ENCODE results near the gene RASAL2.
"Not testable (repeated sequence)": the region's sequence is repeated elsewhere in the genome, so short reads cannot be mapped to it uniquely, and the experiment has no call there.

Gene RASAL2

DNA sequence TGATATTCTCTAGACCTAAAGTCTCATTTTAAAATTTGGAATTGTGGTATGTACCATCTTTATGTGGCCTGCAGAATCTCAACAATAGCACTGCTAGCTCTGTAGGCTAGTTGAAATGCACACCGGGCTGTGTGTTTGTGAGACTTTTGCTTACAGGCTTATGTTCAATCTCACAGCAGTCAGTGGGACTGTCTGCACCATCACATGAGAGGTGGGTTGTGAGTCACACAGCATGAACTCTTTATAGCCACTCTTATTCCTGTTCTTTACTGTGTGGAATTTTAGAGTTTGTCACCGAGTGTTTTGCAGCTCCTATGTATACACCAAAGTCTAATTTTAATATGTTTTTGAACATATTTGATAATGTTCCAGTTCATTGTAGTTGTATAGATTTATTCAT is 74.6 kb downstream of the RASAL2 start:
- DNase-seq = peak; percentile 74

DNA sequence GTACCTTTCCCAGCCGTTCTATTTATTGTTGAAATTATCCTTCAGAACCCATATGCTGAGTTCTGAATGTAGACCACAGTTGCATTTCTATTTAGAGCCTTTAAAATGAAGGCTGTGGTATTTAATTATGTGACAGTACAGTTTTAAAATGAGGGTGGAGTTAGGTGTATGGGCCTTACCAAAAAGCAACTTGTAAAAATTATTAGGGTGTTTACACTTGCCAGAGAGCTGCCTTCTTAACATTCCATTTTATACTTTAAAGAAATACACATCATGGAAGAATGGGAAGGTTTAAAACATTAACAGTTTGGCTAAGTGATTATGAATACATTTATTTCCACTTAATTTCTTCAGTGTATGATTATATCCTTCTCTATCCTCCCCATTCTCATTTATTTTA is 75.7 kb downstream of the RASAL2 start:
- DNase-seq = no peak

DNA sequence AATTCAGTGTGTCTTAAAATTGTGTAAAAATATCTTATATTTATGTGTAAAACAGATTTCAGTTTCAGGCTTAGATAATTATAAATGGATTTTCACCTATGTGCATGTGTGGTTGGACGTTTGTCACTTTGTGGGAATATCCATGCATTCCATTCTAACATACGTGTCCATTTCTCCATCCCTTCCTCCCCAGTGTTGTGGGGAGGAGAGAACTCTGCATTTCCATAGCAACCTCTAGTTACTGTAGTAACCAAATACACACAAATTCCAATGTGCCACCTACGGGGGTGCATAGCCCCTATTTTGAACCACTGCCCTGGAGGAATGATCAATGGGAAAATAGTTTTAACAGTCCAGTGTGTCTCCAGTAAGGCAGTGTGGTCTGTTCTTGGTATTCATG is 79.0 kb downstream of the RASAL2 start:
- DNase-seq = no peak

DNA sequence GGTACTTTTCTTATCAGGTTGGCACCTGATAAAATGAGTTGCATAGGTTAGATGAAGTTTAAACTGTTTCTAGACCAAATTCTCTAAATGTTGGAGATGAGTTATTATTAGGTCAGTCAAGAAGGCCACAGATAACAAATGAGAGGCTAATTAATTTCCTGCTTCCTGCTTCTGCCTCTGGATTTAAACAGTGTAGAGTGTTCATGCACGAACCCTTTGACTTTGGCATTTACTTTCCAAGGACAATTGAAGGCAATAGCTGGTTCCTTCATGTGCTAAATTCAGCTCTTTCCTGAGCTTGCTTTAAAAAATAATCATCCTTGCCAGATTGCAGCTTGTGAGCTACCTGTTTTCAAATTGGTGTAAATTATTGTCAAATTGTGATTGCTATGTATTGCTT is 80.6 kb downstream of the RASAL2 start:
- DNase-seq = no peak

DNA sequence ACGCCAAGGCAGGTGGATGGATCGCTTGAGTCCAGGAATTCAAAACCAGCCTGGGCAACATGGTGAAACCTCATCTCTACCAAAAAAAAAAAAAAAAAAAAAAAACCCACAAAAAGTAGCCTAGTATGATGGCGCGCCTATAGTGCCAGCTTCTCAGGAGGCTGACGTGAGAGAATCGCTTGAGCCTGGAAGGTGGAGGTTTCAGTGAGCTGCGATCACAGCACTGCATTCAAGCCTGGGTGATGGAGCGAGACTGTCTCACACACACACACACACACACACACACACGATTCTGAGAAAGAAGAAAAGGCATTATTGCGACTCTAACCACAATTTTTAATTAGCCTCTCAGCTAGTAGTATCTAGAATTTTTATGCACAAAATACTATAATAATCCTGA is 86.5 kb downstream of the RASAL2 start:
- no peak for DNase-seq

DNA sequence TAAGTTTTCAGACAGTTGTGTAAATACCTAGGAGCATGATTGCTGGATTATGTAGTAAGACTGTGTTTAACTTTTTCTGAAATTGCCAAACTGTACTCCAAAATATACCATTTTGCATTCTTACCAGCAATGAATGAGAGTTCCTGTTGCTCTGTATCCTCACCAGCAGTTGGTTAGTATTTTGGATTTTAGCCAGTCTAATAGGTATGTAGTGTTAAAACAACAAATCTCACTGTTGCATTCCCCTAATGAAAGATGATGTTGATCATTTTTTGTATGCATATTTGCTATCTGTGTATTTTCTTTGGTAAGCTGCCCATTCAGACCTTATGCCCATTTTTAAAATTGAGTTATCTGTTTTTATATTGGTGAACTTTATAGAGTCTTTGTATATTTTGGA is 89.9 kb downstream of the RASAL2 start:
- DNase-seq = no peak

DNA sequence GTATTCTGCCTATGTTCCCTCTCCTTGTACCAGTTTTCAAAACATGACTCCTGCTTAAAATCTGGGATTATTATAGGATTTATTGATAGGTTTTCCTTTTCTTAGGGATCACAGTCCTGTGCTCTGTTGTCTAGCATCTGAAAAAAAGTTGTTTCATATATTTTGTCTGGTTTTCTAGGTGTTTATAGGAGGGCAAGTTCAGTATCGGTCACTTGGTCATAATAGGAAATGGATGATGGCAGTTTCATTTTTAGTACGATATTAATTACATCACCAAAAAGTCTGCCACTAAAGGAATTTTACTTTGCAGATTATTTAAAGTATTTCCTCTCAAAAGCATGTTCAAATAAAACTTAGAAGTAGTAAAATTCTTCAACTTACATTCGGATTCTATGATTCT is 94.4 kb downstream of the RASAL2 start:
- DNase-seq = no peak

DNA sequence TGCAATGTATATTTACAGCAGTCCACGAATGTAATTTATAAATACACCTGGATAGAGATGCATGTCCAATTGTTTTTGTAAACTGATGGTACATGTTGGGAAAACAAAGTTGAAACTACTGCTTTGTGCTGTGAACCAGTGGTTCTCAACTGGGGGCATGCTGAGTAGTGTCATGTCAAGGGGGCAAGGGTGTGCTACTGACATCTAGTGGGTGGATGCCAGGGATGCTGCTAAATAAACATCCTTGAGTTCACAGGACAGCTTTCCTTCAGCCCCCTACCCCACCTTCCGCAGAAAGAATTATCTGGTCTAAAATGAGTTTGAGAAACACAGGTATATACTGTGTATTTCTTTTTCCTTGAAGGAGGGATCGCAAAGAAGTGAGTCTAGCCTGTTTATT is 95.9 kb downstream of the RASAL2 start:
- peak; percentile 75 for DNase-seq

DNA sequence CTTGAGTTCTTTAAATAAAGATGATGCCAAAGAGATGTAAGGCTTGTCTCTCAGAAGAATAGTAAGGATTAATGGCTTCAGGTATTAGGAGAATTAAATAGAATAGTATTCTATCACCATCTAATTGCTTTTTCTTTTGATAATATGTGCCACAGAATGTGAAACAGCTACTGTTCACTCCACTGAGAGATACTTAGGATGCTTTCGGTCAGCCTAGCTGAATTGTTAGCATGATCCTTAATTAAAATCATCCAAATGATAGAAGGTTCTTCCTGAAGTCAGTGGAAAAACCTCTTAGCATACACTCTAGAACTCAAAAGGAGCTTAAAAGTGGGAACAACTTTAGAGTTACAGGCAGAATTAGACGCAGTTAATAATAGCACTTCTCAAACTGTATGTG is 97.0 kb downstream of the RASAL2 start:
- no peak for DNase-seq

DNA sequence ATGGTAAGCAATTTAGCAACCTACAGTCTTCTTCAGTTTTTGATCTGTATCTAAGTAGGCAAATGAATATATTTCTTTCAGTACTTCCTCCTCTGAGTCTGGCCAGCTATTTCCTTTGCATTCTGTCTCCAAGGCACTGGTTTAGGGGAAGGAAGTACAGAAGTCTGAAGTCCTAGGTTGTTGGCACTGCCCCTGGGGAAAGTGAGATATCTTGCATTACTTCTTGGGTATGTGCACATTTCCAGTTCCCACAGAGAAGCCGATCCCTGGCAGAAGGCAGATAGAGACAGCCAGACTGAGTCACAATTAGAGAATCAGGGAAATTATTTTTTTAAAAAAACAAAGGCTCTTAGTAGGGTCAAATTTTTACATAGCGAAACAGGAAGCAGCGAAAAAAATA is 98.8 kb downstream of the RASAL2 start:
- DNase-seq = no peak

DNA sequence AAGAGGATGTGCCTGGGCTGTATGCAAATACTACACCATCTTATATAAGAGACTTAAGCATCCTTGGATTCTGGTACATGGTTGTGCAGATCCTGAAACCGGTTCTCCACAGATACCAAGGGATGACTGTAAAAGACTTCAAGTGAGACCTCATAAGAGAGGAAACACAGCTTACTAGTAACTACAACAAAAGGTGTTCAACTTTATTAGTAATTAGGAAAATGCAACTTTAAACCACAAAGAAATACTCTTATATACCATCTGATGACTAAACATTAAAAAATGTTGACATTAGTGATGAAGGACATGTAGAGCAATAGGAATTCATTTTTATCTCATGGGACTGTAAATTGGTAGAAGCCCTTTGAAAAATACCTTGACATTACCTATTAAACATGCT is 102.7 kb downstream of the RASAL2 start:
- no peak for DNase-seq

DNA sequence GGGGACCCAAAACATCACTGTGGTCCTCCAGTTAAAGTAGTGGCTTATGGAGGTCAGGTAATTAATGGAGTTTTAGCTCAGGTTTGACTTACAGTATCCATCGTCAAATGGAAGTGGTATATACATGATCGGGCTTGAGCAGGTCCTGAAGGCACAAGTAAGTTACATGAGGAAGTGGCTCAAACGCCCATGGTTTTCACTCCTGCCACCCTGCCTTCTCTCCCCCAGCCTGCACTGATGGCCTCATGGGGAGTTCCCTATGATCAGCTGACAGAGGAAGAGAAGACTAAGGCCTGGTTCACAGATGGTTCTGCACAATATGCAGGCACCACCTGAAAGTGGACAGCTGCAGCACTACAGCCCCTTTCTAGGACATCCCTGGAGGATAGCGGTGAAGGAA is 108.2 kb downstream of the RASAL2 start:
- DNase-seq = not testable (repeated sequence)

DNA sequence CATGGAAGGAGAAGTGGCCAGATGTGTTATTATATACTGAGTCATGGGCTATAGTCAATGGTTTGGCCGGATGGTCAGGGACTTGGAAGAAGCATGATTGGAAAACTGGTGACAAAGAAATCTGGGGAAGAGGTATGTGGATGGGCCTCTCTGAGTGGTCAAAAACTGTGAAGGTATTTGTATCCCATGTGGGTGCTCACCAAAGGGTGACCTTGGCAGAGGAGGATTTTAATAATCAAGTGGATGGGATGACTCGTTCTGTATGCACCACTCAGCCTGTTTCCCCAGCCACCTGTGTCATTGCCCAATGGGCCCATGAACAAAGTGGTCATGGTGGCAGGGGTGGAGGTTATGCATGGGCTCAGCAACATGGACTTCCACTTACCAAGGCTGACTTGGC is 108.6 kb downstream of the RASAL2 start:
- DNase-seq = not testable (repeated sequence)

DNA sequence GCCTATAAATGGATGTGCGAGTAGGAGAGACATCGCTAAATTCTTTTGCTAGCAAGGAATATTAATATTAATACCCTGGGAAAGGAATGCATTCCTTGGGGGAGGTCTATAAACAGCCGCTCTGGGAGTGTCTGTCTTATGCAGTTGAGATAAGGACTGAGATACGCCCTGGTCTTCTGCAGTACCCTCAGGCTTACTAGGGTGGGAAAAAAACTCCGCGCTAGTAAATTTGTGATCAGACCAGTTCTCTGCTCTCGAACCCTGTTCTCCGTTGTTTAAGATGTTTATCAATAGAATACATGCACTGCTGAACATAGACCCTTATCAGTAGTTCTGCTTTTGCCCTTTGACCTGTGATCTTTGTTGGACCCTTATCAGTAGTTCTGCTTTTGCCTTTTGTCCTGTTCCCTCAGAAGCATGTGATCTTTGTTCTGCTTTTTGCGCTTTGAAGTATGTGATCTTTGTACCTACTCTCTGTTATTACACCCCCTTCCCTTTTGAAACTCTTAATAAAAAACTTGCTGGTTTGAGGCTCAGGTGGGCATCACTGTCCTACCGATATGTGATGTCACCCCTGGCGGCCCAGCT is 114.5 kb downstream of the RASAL2 start:
- not testable (repeated sequence) for DNase-seq

DNA sequence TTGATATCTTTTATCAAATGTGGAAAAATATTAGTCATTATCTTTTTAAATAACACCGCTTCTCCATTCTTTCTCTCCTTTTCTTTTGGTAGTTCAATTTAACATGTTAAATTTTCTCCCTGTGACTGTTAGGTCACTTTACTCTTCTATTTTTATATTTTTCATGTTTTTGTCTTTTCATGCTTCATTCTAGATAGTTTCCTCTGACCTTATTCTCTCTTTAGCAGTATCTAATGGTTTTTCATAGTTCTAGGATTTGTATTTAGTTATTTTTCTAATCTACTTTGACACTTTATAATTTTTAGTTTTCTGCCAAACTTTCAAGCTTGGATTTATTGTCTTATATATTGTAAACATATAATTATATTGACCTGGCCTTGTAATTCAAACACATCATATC is 116.0 kb downstream of the RASAL2 start:
- DNase-seq = no peak

DNA sequence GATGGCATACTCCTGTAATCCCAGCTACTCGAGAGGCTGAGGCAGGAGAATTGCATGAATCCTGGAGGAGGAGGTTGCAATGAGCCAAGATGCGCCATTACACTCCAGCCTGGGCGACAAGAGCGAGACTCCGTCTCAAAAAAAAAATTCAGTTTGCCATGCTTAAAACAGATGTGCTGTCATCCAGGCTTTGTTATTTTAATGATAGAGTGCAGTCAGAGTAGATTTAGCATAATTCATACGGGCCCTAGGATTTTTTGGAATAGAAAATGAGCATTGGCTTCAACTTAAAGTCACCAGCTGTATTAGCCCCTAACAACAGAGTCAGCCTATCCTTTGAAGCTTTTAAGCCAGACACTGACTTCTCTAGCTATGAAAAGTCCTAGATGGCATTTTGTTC is 124.6 kb downstream of the RASAL2 start:
- DNase-seq = no peak

DNA sequence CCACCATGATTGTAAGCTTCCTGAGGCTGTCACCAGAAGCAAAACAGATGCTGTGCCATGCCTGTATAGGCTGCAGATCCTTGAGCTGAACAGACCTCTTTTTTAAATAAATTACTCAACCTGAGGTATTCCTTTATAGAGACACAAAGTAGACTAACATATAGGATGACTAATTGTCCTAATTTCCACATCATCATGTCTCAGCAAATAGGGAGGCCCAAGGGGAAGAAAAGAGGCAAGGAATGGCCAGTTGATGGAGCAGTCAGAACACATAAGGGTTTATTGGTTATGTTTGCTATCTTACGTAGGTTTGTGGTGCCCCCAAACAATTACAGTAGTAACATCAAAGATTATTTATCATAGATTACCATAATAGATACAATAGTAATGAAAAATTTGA is 126.2 kb downstream of the RASAL2 start:
- no peak for DNase-seq

DNA sequence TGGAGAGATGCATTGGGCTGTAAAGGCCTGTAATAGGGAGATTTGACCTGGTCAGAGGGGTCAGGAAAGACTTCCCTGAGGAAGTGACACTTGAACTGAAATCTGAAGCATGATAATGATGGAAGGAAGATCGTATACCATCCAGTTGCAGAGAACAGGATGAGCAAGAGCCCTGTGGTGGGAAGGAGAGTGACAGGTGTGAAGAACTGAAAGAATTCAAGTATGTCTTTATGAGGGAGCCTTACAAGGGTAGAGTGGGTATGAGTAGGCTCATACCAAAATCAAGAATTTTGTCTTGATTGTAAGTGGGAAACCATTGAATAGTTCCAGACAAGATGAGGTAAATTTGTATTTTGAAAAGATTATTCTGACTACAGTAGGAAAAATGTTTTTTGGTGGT is 129.4 kb downstream of the RASAL2 start:
- no peak for DNase-seq

DNA sequence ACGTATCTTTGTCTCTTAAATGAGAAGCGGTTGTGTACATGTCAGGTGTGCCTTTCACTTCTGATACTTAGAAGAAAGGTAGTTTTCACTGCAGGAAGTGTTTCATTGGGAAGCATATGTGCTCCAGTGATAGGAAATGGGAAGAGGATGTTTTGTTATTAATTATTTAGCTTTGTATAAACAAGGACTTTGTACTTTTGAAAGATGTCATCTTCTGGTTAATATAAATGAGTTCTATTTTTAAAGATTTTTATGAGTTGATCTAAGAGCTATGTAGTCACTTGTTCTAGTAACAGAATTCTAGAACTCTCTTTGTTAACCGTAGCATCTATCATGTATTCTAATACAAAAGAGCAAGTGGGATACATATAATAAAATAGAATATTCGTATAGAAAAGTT is 130.5 kb downstream of the RASAL2 start:
- DNase-seq = no peak

DNA sequence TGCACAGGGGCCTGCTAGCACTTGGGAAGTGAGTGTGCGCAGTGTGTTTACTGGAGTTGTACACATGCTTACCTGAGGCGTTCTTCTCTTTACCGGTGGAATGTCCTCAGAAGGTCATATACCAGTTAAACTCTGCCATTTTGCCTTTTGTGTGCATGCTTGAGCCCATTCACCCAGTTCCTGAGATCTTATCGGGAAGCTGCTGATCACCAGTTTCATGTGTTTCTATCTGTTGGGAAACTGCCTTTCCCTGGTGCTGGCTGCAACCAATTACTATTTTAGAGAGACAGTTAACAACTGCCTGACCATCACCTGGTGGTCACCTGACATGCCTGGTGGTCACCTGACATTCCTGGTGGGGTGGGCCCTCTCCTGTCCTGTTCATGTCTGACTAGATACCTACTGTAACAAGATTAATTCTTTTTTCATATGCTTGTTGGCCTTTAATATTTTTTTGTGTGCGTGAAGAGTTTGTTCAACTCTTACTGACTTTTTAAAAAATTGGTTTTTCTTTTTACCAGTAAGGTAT is 137.0 kb downstream of the RASAL2 start:
- peak; percentile 60 for DNase-seq

DNA sequence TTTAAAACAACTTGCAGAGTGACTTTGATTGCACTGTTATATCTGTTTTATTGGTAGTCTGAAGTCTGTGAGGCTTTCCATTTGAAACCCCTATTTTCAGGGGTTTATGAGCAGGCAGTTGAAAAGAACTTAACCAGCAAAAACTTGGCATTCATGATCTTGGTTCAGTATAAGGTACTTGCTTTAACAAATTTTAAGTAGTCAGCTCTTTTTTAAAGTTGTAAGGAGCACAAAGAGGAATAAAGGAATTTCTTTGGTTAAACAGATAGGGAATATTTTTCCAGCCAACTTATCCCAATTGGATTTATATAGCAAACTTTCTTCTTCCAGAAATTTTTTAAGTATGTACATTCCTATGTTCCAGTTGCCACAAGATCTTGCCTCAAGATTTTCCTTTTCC is 138.2 kb downstream of the RASAL2 start:
- DNase-seq = no peak

DNA sequence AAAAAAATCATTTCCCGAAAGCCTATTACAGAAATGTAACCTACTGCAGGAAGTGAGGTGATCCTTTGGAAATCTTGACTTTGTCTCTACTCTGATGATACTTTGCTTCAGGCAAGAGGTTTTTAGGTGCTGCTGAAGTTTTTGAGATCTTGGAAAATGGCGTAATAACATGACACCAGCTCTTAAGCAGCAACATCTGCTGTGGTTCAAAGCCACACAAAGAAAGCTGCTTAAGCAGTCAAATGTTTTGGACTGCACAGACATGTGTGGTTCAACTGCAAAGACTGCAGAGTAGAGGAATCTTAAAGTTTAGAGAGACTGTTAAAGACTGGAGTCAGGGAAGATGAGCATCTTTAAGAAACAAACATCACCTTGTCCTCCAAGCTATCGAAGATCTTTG is 139.0 kb downstream of the RASAL2 start:
- DNase-seq = no peak

DNA sequence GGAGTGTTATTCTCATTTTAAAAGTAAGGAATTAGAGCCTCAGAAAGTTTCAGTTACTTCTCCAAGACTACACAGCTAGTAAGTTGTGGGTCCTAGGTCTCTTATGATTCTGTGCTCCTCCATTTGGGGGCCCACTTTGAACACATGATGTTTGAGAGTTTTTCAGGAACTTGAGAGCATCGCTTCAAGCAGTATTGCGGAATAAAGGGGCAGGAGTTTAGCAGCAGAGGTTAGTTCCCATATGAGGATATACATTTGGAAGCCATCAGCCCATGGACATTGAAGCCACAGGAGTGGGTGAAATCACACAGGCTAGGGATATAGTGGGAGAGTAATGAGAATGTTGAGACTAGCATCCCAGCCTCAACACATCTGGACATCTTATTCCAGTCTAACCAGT is 143.2 kb downstream of the RASAL2 start:
- DNase-seq = no peak

DNA sequence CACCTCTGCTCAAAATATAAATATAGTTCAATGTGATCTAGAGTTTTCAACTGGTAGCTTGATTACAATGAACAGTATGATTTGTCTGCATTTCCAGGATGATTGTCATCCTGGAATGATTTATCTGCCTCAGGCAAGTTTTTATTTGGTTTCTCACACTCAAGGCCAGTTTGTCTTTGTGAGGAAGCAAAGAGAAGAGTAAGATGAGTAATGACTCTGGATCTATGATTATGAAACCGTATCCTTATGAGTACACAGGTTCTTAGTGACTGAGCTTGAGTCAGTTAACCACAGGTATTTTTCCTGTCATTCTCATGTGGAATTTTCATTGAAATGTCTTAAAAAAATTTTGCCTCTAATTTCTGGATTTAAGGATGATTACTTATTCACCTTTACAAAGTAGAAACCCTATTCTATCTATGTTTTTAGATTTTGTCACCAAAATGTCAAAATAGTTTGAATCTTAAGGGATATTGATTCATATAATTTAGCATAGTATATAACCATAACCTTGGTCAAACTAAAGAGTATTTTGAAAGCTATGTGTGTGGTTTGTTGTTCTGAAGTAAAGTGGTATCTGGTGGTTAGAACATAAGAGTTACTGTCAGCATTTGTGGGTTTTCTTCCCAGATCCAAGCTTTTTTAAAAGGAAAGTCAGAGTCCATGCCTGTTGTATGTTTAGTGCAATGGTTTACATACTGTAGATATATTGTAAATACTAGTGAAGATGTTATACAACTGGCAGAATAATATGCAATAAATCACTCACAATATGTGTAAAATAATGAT is 145.0 kb downstream of the RASAL2 start:
- no peak for DNase-seq

DNA sequence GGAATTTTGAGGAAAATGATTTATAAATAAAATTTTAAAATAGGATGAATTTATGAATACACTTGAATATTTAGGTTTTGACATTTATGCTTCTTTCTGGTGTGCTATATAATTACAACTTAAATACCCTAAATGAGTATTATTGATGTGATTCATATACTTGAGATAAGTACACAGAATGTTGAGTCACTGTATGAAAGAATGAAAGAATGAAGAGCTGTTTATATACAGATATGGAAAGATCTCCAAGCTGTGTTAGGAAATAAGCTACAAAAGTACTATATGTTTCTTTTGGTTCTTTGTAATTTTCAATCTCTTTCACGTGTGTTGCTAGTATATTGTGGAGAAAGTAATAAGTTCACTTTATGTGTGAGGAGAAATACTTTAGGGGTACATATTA is 147.2 kb downstream of the RASAL2 start:
- no peak for DNase-seq

Measured in islet precursor cell (in vitro differentiated cells).